ENCODE results near the gene BNIP2.

BNIP2 gene

GRCh38 chr15:59674361-59674877 lies 14.7 kb downstream of the BNIP2 start:
- TF ChIP-seq ZNF514 (tag by site-specific recombination; IDR thresholded peaks at IDR 0.05) (no peak), OVOL3 (tag by site-specific recombination; IDR thresholded peaks at IDR 0.05) (no peak), ZNF488 (tag by site-specific recombination; IDR thresholded peaks at IDR 0.05) (no peak), KLF10 (tag by site-specific recombination; IDR thresholded peaks at IDR 0.05) (no peak), ZNF37A (tag by site-specific recombination; IDR thresholded peaks at IDR 0.05) (no peak), ZNF133 (tag by site-specific recombination; IDR thresholded peaks at IDR 0.05) (no peak), ZNF623 (tag by site-specific recombination; IDR thresholded peaks at IDR 0.05) (no peak), ZSCAN5A (tag by site-specific recombination; IDR thresholded peaks at IDR 0.05) (no peak), ZNF777 (tag by site-specific recombination; IDR thresholded peaks at IDR 0.05; ENCODE audit: borderline replicate concordance) (no peak), ZNF114 (tag by site-specific recombination; IDR thresholded peaks at IDR 0.05) (no peak), ZNF571 (tag by site-specific recombination; IDR thresholded peaks at IDR 0.05) (no peak), ZNF26 (tag by site-specific recombination; IDR thresholded peaks at IDR 0.05) (no peak), ZNF366 (tag by site-specific recombination; conservative IDR thresholded peaks at IDR 0.05) (no peak), ZNF174 (tag by site-specific recombination; IDR thresholded peaks at IDR 0.05) (no peak), ZNF148 (tag by site-specific recombination; IDR thresholded peaks at IDR 0.05; ENCODE audit: borderline replicate concordance) (no peak), ZNF701 (tag by site-specific recombination; IDR thresholded peaks at IDR 0.05) (no peak)
- no peak overlapping the region for H3K27ac ChIP-seq (ENCODE audit: extremely low read depth, low read depth, low read length)
- peaks cover 60 to 75% of the 10 kb centered on the region in 2 experiments for H3K36me3 ChIP-seq (ENCODE audit: control insufficient read depth in 2 of 2, insufficient read depth in 1 of 2, low read length in 2 of 2)
- H3K9me3 ChIP-seq (ENCODE audit: control insufficient read depth, insufficient read depth, low read depth, low read length): no peaks in the 10 kb centered on the region
- no peaks in the 10 kb centered on the region for H3K4me1 ChIP-seq (ENCODE audit: control insufficient read depth, insufficient read depth, low read length)
- CTCF ChIA-PET: interaction anchor here (0.6 kb wide), 1 partner anchor 141 kb away, joined by 4 read pairs; no protein-coding TSS in a partner anchor
- H3K4me3 ChIP-seq (ENCODE audit: low read depth, low read length): no peak overlapping the region
- POLR2A ChIA-PET: no interaction called here

GRCh38 chr15:59668556-59668955 lies 20.6 kb downstream of the BNIP2 start:
- POLR2A ChIA-PET: no interaction called here
- Histone ChIP-seq H3K4me1 (ENCODE audit: control insufficient read depth, insufficient read depth, low read length) (no peaks in the 10 kb centered on the region), H3K36me3 (ENCODE audit: control insufficient read depth in 2 of 2, insufficient read depth in 1 of 2, low read length in 2 of 2) (peaks cover 45 to 65% of the 10 kb centered on the region in 2 experiments), H3K9me3 (ENCODE audit: control insufficient read depth, insufficient read depth, low read depth, low read length) (no peaks in the 10 kb centered on the region), H3K27ac (ENCODE audit: extremely low read depth, low read depth, low read length) (no peak overlapping the region), H3K4me3 (ENCODE audit: low read depth, low read length) (no peak overlapping the region)
- CTCF ChIA-PET: interaction anchor here (0.6 kb wide), 1 partner anchor 140 kb away, joined by 3 read pairs; no protein-coding TSS in a partner anchor
- TF ChIP-seq ZNF266 (tag by site-specific recombination; IDR thresholded peaks at IDR 0.05; ENCODE audit: low read depth): no peak
- no peak for TF ChIP-seq RBAK (tag by site-specific recombination; IDR thresholded peaks at IDR 0.05)
- TF ChIP-seq ZBTB26 (tag by site-specific recombination; optimal IDR thresholded peaks at IDR 0.05): no peak
- no peak for TF ChIP-seq ZNF138 (tag by site-specific recombination; IDR thresholded peaks at IDR 0.05; ENCODE audit: borderline replicate concordance)
- TF ChIP-seq ZNF18 (tag by site-specific recombination; IDR thresholded peaks at IDR 0.05): no peak
- TF ChIP-seq ZNF223 (tag by site-specific recombination; IDR thresholded peaks at IDR 0.05): no peak

All from HEK293 (cell line).